ENCODE data around the gene MED8. TPM values are rescaled to one million over a fixed set of nuclear protein-coding genes. Genes with fewer than 3 reads are reported as not detected.
A peak's percentile ranks its signal among the peaks of the same experiment; 100 is the strongest.

Gene MED8
- total RNA-seq, 8 experiments from 2014 or later, result 22.7 to 121 (median 57.1) TPM

- WGBS, 10 experiments, result 80 to 97% (median 93%) methylated on average over 1 to 4 of the region's 4 CpGs; no CpG with 5 or more reads in 2 of the 10 experiments
- in situ Hi-C loops (cut with MboI; ENCODE audit: low pct_unique_long_range_greater_than_20kb in 2 of 9, low sequenced_read_pairs in 9 of 9, unreplicated experiment in 9 of 9), result loop anchor here in 2 of 9 experiments (25.0 kb wide), 1 partner anchor 158 kb away; no protein-coding TSS in a partner anchor
- Histone ChIP-seq H3K4me1 (replicated peaks in 1 of 2) (peaks cover 5 to 7% of the 10 kb centered on the region in 2 donors), H3K4me3 (no peak overlapping the region), H3K27ac (no peak overlapping the region)
- no peak for ATAC-seq (replicated peaks in 6 of 8)
Measured at GRCh38 chr1:43395523-43395922, 5.9 kb upstream of the MED8 start.

GRCh38 chr1:43392702-43393101, 3.1 kb upstream of the MED8 start:
- no peak for ATAC-seq (replicated peaks in 6 of 8)
- Histone ChIP-seq H3K4me3 (no peak overlapping the region), H3K27ac (no peak overlapping the region), H3K4me1 (replicated peaks in 1 of 2) (peaks cover 18 to 20% of the 10 kb centered on the region in 2 donors)
- in situ Hi-C loops (cut with MboI; ENCODE audit: low pct_unique_long_range_greater_than_20kb in 2 of 9, low sequenced_read_pairs in 9 of 9, unreplicated experiment in 9 of 9), result loop anchor here in 2 of 9 experiments (25.0 kb wide), 1 partner anchor 155 kb away; no protein-coding TSS in a partner anchor
- 40 to 100% (median 88%) methylated on average over 1 to 3 of the region's 3 CpGs; no CpG with 5 or more reads in 2 of the 10 experiments for WGBS, 10 experiments

- Histone ChIP-seq H3K4me1 (replicated peaks in 1 of 2) (peaks cover 20 to 22% of the 10 kb centered on the region in 2 donors), H3K27ac (peak overlapping the region; percentile 94 to 99), H3K4me3 (peak overlapping the region; percentile 66 to 87 (median 84))
- no peak for ATAC-seq (replicated peaks in 6 of 8)
- 0 to 60% (median 40%) methylated on average over 1 to 3 of the region's 3 CpGs; no CpG with 5 or more reads in 3 of the 10 experiments for WGBS, 10 experiments
- in situ Hi-C loops (cut with MboI; ENCODE audit: low pct_unique_long_range_greater_than_20kb in 2 of 9, low sequenced_read_pairs in 9 of 9, unreplicated experiment in 9 of 9), result loop anchor here in 2 of 9 experiments (25.0 kb wide), 1 partner anchor 151 kb away; no protein-coding TSS in a partner anchor
Measured at GRCh38 chr1:43388613-43389012, 987 bp downstream of the MED8 start.

GRCh38 chr1:43387976-43388599, 1.5 kb downstream of the MED8 start:
- Histone ChIP-seq H3K4me3 (peak overlapping the region; percentile 66 to 87 (median 84)), H3K27ac (peak overlapping the region; percentile 94 to 99), H3K4me1 (replicated peaks in 1 of 2) (peaks cover 20 to 22% of the 10 kb centered on the region in 2 donors)
- in situ Hi-C loops (cut with MboI; ENCODE audit: low pct_unique_long_range_greater_than_20kb in 2 of 9, low sequenced_read_pairs in 9 of 9, unreplicated experiment in 9 of 9), result loop anchor here in 2 of 9 experiments (25.0 kb wide), 1 partner anchor 151 kb away; no protein-coding TSS in a partner anchor
- WGBS, 10 experiments, result 20 to 100% (median 69%) methylated on average over 1 to 3 of the region's 4 CpGs
- no peak for ATAC-seq (replicated peaks in 6 of 8)

GRCh38 chr1:43386676-43387075, 2.9 kb downstream of the MED8 start:
- 87 to 100% (median 98%) methylated on average over 1 to 6 of the region's 6 CpGs; no CpG with 5 or more reads in 2 of the 10 experiments for WGBS, 10 experiments
- H3K4me1 ChIP-seq (replicated peaks in 1 of 2), result peaks cover 20 to 22% of the 10 kb centered on the region in 2 donors

GRCh38 chr1:43383449-43383848, 6.2 kb downstream of the MED8 start:
- Histone ChIP-seq H3K4me1 (replicated peaks in 1 of 2) (peaks cover 7 to 11% of the 10 kb centered on the region in 2 donors), H3K27ac (no peak overlapping the region), H3K4me3 (no peak overlapping the region)
- ATAC-seq (replicated peaks in 6 of 8), result no peak
- WGBS, 10 experiments, result 75 to 100% (median 95%) methylated on average over 1 to 2 of the region's 2 CpGs; no CpG with 5 or more reads in 1 of the 10 experiments
- in situ Hi-C loops (cut with MboI; ENCODE audit: low pct_unique_long_range_greater_than_20kb in 2 of 9, low sequenced_read_pairs in 9 of 9, unreplicated experiment in 9 of 9), result loop anchor here in 2 of 9 experiments (25.0 kb wide), 1 partner anchor 146 kb away; no protein-coding TSS in a partner anchor

More at GRCh38 chr1:43386676-43387075, 2.9 kb downstream of the MED8 start:
- no peak overlapping the region for H3K27ac ChIP-seq
- no peak for ATAC-seq (replicated peaks in 6 of 8)
- in situ Hi-C loops (cut with MboI; ENCODE audit: low pct_unique_long_range_greater_than_20kb in 2 of 9, low sequenced_read_pairs in 9 of 9, unreplicated experiment in 9 of 9), result loop anchor here in 2 of 9 experiments (25.0 kb wide), 1 partner anchor 149 kb away; no protein-coding TSS in a partner anchor
- H3K4me3 ChIP-seq, result no peak overlapping the region

- Histone ChIP-seq H3K4me1 (replicated peaks in 1 of 2) (no peaks in the 10 kb centered on the region), H3K4me3 (no peak overlapping the region), H3K27ac (no peak overlapping the region)
- peak in 6 of 8 experiments; percentile 28 to 52 (median 39) for ATAC-seq (replicated peaks in 6 of 8)
- 0 to 100% (median 67%) methylated on average over 1 to 6 of the region's 6 CpGs; no CpG with 5 or more reads in 1 of the 10 experiments for WGBS, 10 experiments
- in situ Hi-C loops (cut with MboI; ENCODE audit: low pct_unique_long_range_greater_than_20kb in 2 of 9, low sequenced_read_pairs in 9 of 9, unreplicated experiment in 9 of 9), result loop anchor here in 2 of 9 experiments (25.0 kb wide), 1 partner anchor 145 kb away; no protein-coding TSS in a partner anchor
Measured at GRCh38 chr1:43382027-43382779, 7.4 kb downstream of the MED8 start.

GRCh38 chr1:43381612-43382011, 8.0 kb downstream of the MED8 start:
- H3K4me3 ChIP-seq, result no peak overlapping the region
- no peak overlapping the region for H3K27ac ChIP-seq
- H3K4me1 ChIP-seq (replicated peaks in 1 of 2), result no peaks in the 10 kb centered on the region
- WGBS, 10 experiments, result 33 to 100% (median 78%) methylated on average over 1 to 3 of the region's 3 CpGs; no CpG with 5 or more reads in 2 of the 10 experiments
- in situ Hi-C loops (cut with MboI; ENCODE audit: low pct_unique_long_range_greater_than_20kb in 2 of 9, low sequenced_read_pairs in 9 of 9, unreplicated experiment in 9 of 9), result loop anchor here in 2 of 9 experiments (25.0 kb wide), 1 partner anchor 144 kb away; no protein-coding TSS in a partner anchor
- ATAC-seq (replicated peaks in 6 of 8), result peak in 2 of 8 experiments; percentile 13 to 17

GRCh38 chr1:43379476-43379875, 10.1 kb downstream of the MED8 start:
- WGBS, 10 experiments, result 83 to 100% (median 100%) methylated on average over 1 of the region's 1 CpG; no CpG with 5 or more reads in 2 of the 10 experiments
- H3K4me3 ChIP-seq, result no peak overlapping the region
- no peaks in the 10 kb centered on the region for H3K4me1 ChIP-seq (replicated peaks in 1 of 2)
- no peak overlapping the region for H3K27ac ChIP-seq
- no peak for ATAC-seq (replicated peaks in 6 of 8)
- in situ Hi-C loops (cut with MboI; ENCODE audit: low pct_unique_long_range_greater_than_20kb in 2 of 9, low sequenced_read_pairs in 9 of 9, unreplicated experiment in 9 of 9), result loop anchor here in 2 of 9 experiments (25.0 kb wide), 1 partner anchor 142 kb away; no protein-coding TSS in a partner anchor

- WGBS, 10 experiments, result 33 to 100% (median 78%) methylated on average over 1 of the region's 1 CpG; no CpG with 5 or more reads in 6 of the 10 experiments
- no peak for ATAC-seq (replicated peaks in 6 of 8)
- in situ Hi-C loops (cut with MboI; ENCODE audit: low pct_unique_long_range_greater_than_20kb in 2 of 9, low sequenced_read_pairs in 9 of 9, unreplicated experiment in 9 of 9), result loop anchor here in 2 of 9 experiments (25.0 kb wide), 1 partner anchor 141 kb away; no protein-coding TSS in a partner anchor
- Histone ChIP-seq H3K4me3 (no peak overlapping the region), H3K4me1 (replicated peaks in 1 of 2) (no peaks in the 10 kb centered on the region), H3K27ac (no peak overlapping the region)
Measured at GRCh38 chr1:43377831-43378230, 11.8 kb downstream of the MED8 start.

- in situ Hi-C loops (cut with MboI; ENCODE audit: low pct_unique_long_range_greater_than_20kb in 2 of 9, low sequenced_read_pairs in 9 of 9, unreplicated experiment in 9 of 9), result loop anchor here in 2 of 9 experiments (25.0 kb wide), 1 partner anchor 139 kb away; no protein-coding TSS in a partner anchor
- 82 to 100% (median 92%) methylated on average over 2 to 7 of the region's 7 CpGs; no CpG with 5 or more reads in 3 of the 10 experiments for WGBS, 10 experiments
- no peak overlapping the region for H3K4me3 ChIP-seq
- no peak overlapping the region for H3K27ac ChIP-seq
- H3K4me1 ChIP-seq (replicated peaks in 1 of 2), result no peaks in the 10 kb centered on the region
- ATAC-seq (replicated peaks in 6 of 8), result no peak
Measured at GRCh38 chr1:43376723-43377235, 12.8 kb downstream of the MED8 start.
